ENCODE measurements around the gene PRG3. TPM values are rescaled to one million over a fixed set of nuclear protein-coding genes. Genes with fewer than 3 reads are reported as not detected.
"Not testable (repeated sequence)": the region's sequence is repeated elsewhere in the genome, so short reads cannot be mapped to it uniquely, and the experiment has no call there.

Gene PRG3
- total RNA-seq, 1 experiment from 2014 or later, result not detected

DNA sequence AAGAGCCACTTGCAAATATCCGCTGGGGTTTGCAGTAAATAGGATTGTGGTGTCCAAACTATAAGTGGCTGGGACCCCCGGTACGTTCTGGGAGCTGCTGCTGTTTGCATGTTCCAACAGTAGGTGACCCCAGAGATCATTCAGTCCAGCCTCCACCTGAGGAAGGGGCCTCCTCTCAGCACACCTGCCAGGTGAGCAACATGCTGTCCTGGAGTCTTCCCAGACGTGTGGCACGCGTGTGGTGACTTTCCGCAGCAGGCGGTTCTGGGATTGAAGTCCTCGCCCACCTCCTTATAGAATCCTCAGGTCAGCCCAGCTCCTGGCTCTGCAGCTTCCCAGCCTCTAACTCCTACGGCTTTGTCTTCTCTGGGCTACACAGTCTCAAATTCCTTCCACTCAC lies 36.1 kb downstream of the PRG3 start:
- no peak for DNase-seq (ENCODE audit: extremely low read depth, low read depth)

DNA sequence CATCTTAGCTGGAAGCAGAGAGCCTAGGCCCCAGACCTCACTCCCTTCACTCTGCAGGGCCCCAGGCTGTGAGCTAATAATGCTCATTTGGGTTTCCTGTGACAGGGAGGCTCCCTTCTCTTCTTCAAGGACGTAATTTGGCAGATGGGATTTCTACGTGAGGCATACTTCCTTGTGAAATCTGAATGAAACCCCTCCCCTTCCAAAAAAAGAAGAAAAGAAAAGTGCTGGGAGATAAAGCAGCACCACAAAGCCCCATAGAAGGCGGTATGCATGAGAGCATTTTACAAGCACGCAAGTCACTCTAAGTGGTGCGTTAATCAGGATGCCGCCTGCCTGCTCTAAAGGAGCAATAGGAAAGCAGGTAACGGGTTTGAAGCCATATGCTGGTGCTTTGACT lies 37.1 kb downstream of the PRG3 start:
- no peak for DNase-seq (ENCODE audit: extremely low read depth, low read depth)

DNA sequence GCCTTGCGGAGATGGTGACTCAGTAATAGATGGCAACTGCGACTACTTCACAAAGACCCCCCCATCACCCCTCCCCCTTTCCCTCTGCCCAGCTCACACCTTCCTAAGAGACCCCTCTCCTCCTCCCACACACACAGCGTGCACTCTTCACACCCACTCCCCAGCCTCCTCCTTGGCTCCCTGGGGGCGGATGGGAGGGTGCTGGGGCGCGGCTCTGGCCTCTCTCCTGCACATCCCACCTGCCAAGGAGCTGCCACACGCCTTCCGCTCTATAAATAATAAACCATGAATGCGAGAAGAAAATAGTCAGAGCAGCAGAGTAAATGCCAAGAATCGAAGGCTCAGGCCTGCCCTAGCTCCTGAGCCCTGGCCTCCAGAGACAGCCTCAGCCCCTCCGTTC lies 38.2 kb downstream of the PRG3 start:
- DNase-seq (ENCODE audit: extremely low read depth, low read depth), result no peak

DNA sequence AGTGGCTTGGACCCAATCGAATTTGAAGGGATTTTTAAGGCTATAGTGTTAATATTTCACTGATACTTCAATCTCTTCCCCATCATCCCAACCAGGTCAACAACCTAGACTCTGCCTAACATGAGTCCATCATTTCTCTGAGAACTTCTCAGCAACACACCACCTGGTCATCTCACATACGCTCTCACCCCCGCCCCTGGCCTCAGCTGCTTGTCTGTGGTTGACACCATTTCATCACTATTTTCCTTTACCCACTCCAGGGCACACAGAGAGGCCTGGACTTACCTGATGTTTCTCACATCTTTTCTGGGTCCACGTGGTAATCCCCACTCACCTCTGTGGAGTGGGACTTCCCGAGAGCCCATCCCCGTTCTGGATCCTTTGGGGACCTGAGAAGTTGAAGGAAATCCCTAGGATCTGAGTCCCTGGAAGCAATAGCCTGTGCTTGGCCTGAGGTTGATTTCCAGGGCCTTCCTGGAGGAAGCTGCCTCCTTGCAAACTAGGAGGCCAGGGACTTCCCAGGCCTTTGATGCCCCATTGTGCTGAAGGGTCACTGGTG lies 39.6 kb downstream of the PRG3 start:
- DNase-seq (ENCODE audit: extremely low read depth, low read depth), result no peak

DNA sequence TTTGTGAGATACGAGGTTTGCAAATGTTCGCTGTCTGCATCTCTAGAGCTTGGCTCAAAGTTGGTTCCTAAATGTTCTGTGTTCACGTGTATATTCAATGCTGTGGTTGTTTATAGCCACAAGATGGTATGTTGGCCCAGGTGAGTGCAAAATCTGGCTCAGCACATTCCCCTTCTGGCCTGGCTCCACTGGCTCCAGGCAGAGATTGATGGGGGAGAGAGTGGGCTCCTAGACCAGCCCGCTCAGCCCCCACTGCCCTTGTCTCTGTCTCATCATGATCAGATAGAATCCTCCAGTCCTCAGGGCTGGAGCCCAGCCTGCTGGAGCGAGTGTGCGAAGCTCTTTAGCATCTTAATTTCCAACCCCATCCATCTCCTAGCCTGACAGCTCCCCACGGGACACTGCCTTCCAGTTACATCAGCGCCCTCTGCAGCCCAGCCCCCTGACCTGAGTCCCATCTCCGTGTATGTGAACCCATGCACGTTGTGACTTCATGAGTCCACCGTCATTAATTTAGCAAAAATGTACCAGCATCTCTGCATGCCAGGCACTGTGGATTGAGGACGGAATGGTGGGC lies 40.8 kb downstream of the PRG3 start:
- no peak for DNase-seq (ENCODE audit: extremely low read depth, low read depth)

DNA sequence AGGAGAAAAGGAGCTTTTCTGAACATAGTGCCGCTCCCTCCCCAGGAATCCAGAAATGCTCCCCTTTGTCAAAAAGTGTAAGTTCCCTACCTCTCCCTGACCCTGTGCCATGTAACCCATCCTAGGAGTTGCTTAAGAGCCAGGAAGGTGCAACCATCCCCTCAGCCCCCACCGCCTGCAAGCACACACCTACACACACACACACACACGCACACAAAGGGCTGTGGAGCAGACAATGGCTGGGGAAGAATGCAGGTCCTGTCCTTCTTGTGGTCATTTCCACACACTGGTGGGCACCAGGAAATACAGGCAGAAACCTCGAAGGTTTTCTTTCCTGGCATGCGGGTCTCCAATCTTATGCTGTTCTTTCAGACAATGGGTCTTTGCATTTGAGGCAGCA lies 41.6 kb downstream of the PRG3 start:
- DNase-seq (ENCODE audit: extremely low read depth, low read depth), result no peak

DNA sequence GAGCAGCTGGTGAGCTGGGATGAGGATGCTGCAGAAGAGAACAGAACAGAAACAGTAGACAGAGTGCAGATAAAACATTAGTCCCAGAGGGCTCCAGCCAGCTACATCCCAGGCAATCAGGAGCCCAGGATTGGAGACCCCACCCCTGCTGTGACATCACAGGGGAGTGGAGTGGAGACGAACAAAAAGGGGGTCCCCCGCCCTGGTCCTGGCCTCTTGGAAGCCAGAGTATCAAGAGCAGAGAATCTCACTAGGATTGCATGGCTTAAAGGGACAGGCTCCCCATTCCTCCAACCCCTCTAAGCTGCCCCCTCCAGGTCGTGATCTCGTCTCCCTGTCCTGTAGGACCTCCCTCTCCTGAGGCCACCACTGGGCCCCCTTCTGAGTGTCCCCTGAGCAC lies 42.8 kb downstream of the PRG3 start, which contains the start of gene P2RX3:
P2RX3 (plus strand) TSS at position 211 of the 400 bp plus-strand sequence. CDS start 199 bp downstream, outside the sequence.
- DNase-seq (ENCODE audit: extremely low read depth, low read depth), result no peak

DNA sequence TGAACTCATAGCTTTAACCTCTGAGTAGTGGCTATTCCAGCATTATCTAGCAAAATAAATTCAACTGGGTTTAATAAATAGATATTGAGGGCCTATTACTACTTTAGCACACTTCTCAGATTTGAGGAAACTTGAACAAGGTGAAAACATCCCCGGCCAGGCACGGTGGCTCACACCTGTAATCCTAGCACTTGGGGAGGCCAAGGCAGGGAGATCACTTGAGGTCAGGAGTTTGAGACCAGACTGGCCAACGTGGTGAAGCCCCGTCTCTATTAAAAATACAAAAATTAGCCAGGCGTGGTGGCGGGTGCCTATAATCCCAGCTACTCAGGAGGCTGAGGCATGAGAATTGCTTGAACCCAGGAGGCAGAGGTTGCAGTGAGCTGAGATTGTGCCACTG lies 44.1 kb downstream of the PRG3 start:
- DNase-seq (ENCODE audit: extremely low read depth, low read depth), result not testable (repeated sequence)

DNA sequence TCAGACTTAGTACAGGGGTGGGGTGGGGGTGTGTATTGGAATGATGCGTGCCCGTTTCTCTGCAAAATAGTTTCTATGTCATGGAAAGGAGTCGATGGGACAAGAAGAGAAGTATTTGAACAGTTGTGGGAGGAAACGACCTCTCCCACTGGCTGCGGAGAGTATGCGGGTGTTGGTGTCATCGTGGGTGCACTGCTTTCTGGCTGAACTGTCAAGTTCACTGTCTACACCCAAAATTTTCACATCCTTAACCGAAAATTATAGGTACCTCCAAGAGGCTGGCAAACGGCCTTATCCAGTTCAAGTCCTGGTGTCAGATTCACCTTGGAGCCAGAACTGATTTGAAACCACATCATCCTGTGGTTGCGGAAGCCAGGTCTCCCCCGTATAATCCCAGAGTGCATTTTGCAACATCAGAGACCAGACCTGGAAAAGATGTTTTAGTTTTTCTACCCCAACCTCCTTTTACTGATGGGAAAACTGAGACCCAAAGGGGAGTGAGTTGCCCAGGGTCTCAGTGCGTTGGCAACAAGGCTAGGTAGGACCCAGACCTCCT lies 44.8 kb downstream of the PRG3 start:
- DNase-seq (ENCODE audit: extremely low read depth, low read depth), result no peak

DNA sequence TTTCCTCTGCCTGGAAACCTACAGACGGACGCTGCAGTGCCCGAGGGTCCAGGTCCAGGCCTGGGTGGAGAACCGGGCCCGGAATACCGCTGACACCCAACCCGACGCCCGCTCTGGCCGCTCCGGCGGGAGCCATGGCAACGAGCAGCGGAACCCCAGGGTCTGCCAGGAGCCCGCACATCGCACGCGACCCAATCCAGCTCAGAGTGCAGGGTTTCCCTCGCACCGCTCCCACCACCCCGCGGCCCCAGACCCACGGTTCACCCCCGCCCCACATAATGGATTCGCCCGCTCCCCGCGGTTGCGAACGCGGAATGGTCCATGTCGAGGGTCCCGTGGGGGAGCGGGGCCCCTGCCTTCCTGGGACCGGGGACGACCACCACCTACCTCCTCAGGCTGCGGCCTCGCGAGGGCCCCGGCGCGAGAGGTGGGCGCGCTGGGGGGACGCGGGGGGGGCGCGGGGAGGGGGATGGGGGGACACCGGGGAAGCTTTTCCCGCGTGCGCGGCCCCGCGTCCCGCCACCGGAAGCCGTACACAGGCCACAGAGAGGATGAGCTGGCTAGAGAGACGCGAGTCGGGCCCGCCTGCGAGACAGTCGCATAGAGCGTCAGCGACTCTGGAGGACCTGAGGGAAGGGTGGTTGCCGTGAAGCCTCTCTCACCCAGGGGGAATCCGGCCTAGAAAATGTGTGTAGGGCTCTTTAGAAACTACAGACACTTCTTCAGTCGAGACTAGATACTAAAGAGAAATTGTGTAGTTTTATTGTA lies 45.4 kb downstream of the PRG3 start, which contains the start of gene SSRP1:
SSRP1 (minus strand) TSS at position 550 of the 768 bp plus-strand sequence. CDS start 771 bp downstream, outside the sequence.
- peak; percentile 78 for DNase-seq (ENCODE audit: extremely low read depth, low read depth)

DNA sequence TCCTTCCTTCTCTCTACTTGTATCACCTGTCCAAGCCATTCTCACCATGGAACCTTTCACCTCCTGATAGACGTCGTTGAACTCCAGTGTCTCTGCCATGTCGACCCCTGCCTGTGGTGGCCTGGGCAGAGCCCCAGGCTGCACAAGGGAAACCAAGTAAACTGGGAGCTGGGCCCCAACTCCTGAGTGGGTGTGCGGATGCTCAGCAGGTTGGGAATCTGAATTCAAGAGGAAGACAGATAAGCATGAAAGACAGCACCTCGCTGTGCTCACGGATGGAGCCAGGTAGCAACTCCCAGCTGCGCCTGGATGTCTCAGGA lies 46.0 kb downstream of the PRG3 start:
- DNase-seq (ENCODE audit: extremely low read depth, low read depth), result no peak

DNA sequence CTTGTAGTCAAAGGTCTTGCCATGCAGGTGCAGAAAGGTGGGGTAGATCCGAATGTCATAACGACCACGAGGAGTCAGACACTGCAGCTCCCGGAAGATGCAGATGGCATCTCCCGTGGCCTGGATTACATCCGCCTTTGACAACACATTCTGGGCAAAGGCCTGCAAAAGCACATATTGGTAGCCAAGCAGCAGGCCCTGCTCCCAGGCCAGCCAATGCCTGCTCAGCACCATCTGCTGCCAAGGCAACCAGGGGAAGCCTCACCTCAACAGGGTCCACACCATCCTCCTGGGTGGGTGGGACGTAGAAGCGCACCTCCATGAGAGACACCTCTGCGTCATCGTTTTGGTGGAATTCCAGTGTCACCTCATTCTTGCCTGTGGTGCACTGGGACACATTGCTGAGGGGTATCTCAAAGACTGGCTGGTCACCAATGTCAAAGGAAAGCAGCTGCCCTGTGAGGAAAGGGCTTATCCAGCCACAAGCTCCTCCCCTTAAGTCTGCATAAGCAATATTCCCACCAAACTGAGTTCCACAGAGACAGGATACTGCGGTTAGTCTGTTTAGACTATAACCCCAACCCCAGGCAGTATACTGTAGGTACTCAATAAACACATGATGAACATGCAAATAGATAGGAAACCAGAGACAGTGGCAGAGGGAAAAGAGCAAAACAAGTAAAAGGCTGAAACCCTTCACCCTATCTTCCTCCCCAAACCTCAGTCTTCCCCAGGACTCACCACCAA lies 48.1 kb downstream of the PRG3 start:
- DNase-seq (ENCODE audit: extremely low read depth, low read depth), result no peak

DNA sequence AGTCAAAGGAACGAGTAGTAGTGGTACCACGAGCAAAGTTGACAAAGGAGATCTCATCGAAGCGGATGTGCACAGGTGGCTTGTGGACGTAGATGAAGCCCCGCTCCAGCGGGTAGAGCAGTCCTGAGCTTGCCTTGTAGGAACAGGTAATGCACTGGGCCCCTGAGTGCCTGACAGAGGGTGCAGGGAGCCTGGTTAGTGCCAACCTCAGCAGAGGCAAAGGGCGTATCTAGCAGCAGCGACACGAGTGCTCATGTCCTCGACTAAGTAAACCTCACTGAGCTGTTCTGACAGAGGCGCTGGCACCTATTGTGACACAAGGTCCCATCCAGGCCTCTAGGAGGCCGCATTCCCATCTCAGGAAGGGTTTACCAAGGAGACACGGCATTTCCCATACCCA lies 49.2 kb downstream of the PRG3 start:
- no peak for DNase-seq (ENCODE audit: extremely low read depth, low read depth)

DNA sequence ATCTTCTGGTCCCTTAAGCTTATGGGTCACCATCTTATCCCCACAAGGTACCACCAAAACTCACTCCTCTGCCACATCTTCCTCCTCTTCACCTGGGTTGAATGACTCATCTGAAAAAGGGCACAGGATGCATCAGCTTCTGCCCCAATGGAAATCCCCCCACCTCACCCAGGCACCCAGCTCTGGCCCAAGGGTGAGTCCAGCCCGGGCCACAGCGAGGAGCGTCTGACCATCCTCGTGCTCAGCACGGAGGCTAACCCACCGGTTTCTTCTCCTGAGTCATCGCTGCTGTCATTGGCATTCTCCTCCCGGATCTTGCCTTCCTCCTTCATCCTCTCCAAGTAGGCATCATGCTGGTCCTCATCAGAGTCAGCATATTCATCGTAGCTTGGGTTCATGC lies 50.9 kb downstream of the PRG3 start:
- DNase-seq (ENCODE audit: extremely low read depth, low read depth), result no peak

DNA sequence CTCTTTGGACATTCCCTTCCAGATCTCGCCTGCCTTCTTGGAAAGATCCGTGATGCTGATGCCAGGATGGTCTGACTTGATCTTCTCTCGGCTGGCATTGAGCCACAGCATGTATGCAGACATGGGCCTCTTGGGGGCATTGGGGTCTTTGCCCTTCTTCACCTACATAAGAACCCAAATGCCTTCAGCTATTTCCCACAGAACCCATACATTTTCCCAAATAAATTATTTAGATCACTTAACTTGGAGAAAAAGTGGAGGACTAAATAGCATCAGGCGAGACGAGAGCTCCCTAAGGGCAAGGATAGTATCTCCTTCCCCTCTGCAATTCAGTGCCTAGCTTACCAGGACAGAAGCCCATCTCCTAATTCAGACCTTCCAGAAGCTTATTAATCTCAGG lies 53.2 kb downstream of the PRG3 start:
- DNase-seq (ENCODE audit: extremely low read depth, low read depth), result no peak

Other genes with a start within 250 kb of the PRG3 start
- gene LRRC55, start 199.2 kb downstream of the PRG3 start, total RNA-seq (2014; rRNA removed; shearing (Covaris generic)), result not detected in 2 replicates
- not detected in 2 replicates for gene APLNR, start 143.9 kb downstream of the PRG3 start, total RNA-seq (2014; rRNA removed; shearing (Covaris generic))
- gene TNKS1BP1, start 56.2 kb downstream of the PRG3 start, total RNA-seq (2014; rRNA removed; shearing (Covaris generic)), result 17.8 and 19.1 TPM in 2 replicates
- 120 and 125 TPM in 2 replicates for gene SSRP1, start 45.3 kb downstream of the PRG3 start, total RNA-seq (2014; rRNA removed; shearing (Covaris generic))
- not detected in 2 replicates for gene P2RX3, start 42.8 kb downstream of the PRG3 start, total RNA-seq (2014; rRNA removed; shearing (Covaris generic))
- not detected in 2 replicates for gene PRG2, start 9.5 kb upstream of the PRG3 start, total RNA-seq (2014; rRNA removed; shearing (Covaris generic))
- not detected in 2 replicates for gene SLC43A3, start 46.0 kb upstream of the PRG3 start, total RNA-seq (2014; rRNA removed; shearing (Covaris generic))
- 0.45 and 0.72 TPM in 2 replicates for gene RTN4RL2, start 79.4 kb upstream of the PRG3 start, total RNA-seq (2014; rRNA removed; shearing (Covaris generic))
- 5.1 and 7.6 TPM in 2 replicates for gene SLC43A1, start 134.6 kb upstream of the PRG3 start, total RNA-seq (2014; rRNA removed; shearing (Covaris generic))
- gene TIMM10, start 149.6 kb upstream of the PRG3 start, total RNA-seq (2014; rRNA removed; shearing (Covaris generic)), result 91.7 and 100 TPM in 2 replicates
- not detected in 2 replicates for gene SMTNL1, start 156.4 kb upstream of the PRG3 start, total RNA-seq (2014; rRNA removed; shearing (Covaris generic))
- 20.1 and 20.8 TPM in 2 replicates for gene UBE2L6, start 186.5 kb upstream of the PRG3 start, total RNA-seq (2014; rRNA removed; shearing (Covaris generic))
- not detected in 2 replicates for gene SERPING1, start 216.5 kb upstream of the PRG3 start, total RNA-seq (2014; rRNA removed; shearing (Covaris generic))